ENCODE measurements around the gene POTEI. TPM values are rescaled to one million over a fixed set of nuclear protein-coding genes. Genes with fewer than 3 reads are reported as not detected.
"Not testable (repeated sequence)": the region's sequence is repeated elsewhere in the genome, so short reads cannot be mapped to it uniquely, and the experiment has no call there.

Gene POTEI
- total RNA-seq: 0.07 TPM in 2 replicates

- DNase-seq (ENCODE audit: low read depth, low spot score): not testable (repeated sequence)
Measured at GRCh38 chr2:130509228-130509627, at the start of gene POTEI. Gene POTEI, minus strand, starts transcription at chr2:130509328. Its CDS starts 93 bp downstream, at chr2:130509235.

GRCh38 chr2:130556441-130556840 lies 47.3 kb upstream of the POTEI start:
- DNase-seq (ENCODE audit: low read depth, low spot score): not testable (repeated sequence)

- DNase-seq (ENCODE audit: low read depth, low spot score): not testable (repeated sequence)
Measured at GRCh38 chr2:130554178-130554577, 45.0 kb upstream of the POTEI start.

- DNase-seq (ENCODE audit: low read depth, low spot score): not testable (repeated sequence)
Measured at GRCh38 chr2:130549475-130549874, 40.3 kb upstream of the POTEI start.

GRCh38 chr2:130548418-130548817 lies 39.3 kb upstream of the POTEI start:
- not testable (repeated sequence) for DNase-seq (ENCODE audit: low read depth, low spot score)

- not testable (repeated sequence) for DNase-seq (ENCODE audit: low read depth, low spot score)
Measured at GRCh38 chr2:130544978-130545377, 35.9 kb upstream of the POTEI start.

- DNase-seq (ENCODE audit: low read depth, low spot score): not testable (repeated sequence)
Measured at GRCh38 chr2:130543785-130544528, 34.8 kb upstream of the POTEI start.

GRCh38 chr2:130542789-130543188 lies 33.7 kb upstream of the POTEI start:
- not testable (repeated sequence) for DNase-seq (ENCODE audit: low read depth, low spot score)

- not testable (repeated sequence) for DNase-seq (ENCODE audit: low read depth, low spot score)
Measured at GRCh38 chr2:130538271-130538670, 29.1 kb upstream of the POTEI start.

- not testable (repeated sequence) for DNase-seq (ENCODE audit: low read depth, low spot score)
Measured at GRCh38 chr2:130536654-130537053, 27.5 kb upstream of the POTEI start.

- DNase-seq (ENCODE audit: low read depth, low spot score): not testable (repeated sequence)
Measured at GRCh38 chr2:130531672-130532071, 22.5 kb upstream of the POTEI start.

- DNase-seq (ENCODE audit: low read depth, low spot score): not testable (repeated sequence)
Measured at GRCh38 chr2:130531225-130531624, 22.1 kb upstream of the POTEI start.

- DNase-seq (ENCODE audit: low read depth, low spot score): not testable (repeated sequence)
Measured at GRCh38 chr2:130530212-130530611, 21.1 kb upstream of the POTEI start.

GRCh38 chr2:130529545-130529944 lies 20.4 kb upstream of the POTEI start:
- DNase-seq (ENCODE audit: low read depth, low spot score): not testable (repeated sequence)

GRCh38 chr2:130527365-130527967 lies 18.3 kb upstream of the POTEI start:
- DNase-seq (ENCODE audit: low read depth, low spot score): not testable (repeated sequence)

GRCh38 chr2:130522390-130522789 lies 13.3 kb upstream of the POTEI start:
- DNase-seq (ENCODE audit: low read depth, low spot score): not testable (repeated sequence)

- DNase-seq (ENCODE audit: low read depth, low spot score): not testable (repeated sequence)
Measured at GRCh38 chr2:130520992-130521391, 11.9 kb upstream of the POTEI start, which contains the start of gene CFC1B. Gene CFC1B, plus strand, starts transcription at chr2:130521222. Its CDS starts 263 bp downstream, at chr2:130521485.

- not testable (repeated sequence) for DNase-seq (ENCODE audit: low read depth, low spot score)
Measured at GRCh38 chr2:130518516-130519106, 9.5 kb upstream of the POTEI start.

- DNase-seq (ENCODE audit: low read depth, low spot score): not testable (repeated sequence)
Measured at GRCh38 chr2:130511747-130512451, 2.8 kb upstream of the POTEI start.

GRCh38 chr2:130510807-130511746 lies 1.9 kb upstream of the POTEI start:
- DNase-seq (ENCODE audit: low read depth, low spot score): not testable (repeated sequence)

Measured in pulmonary artery endothelial cell (primary cell).